Subcutaneous adipose tissue (tissue), 4 donors: Measurements from ENCODE around the gene PCDHGA1. TPM values are rescaled to one million over a fixed set of nuclear protein-coding genes. Genes with fewer than 3 reads are reported as not detected.

ENCODE experiments used
- CTCF ChIP-seq: fragments of 450-650 bp; IDR thresholded peaks from one replicate; pipeline ENCODE4 v1.5.1; 2016; ENCODE audit warnings: low read depth, mild to moderate bottlenecking, control low read depth, antibody characterized with exemption, moderate library complexity
- total RNA-seq, 4 donors: library from RNA; depleted of rRNA; stranded (reverse); fragments of >200 nt; gene quantifications; one replicate each; pipeline ENCODE4 v1.1.0, GENCODE V29; 2016

Gene PCDHGA1
- total RNA-seq, 4 donors from 2014 or later = under 0.01 to 0.38 (median 0.33) TPM

DNA sequence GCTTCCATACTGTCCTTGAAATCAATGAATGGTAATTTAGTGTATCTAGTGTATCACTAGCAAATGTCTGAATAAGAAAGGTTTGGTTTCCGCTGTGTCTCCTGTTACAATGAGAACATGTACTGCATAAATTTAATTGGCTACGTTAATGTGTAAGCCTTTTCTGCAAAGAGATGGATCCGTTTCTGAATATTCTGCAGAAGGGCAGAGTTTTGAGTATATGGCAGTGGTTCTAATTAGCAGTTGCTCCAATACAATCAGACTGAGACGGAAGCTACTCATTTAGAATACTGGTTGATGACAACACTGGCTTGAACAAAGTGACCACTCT is 154.0 kb downstream of the PCDHGA1 start:
- TF ChIP-seq CTCF = no peak

GRCh38 chr5:141484641-141485311 is 154.5 kb downstream of the PCDHGA1 start, which contains the start of gene PCDHGC4:
Gene PCDHGC4, plus strand, starts transcription at chr5:141485030. Its CDS starts 144 bp downstream, at chr5:141485174.
- no peak for TF ChIP-seq CTCF

DNA sequence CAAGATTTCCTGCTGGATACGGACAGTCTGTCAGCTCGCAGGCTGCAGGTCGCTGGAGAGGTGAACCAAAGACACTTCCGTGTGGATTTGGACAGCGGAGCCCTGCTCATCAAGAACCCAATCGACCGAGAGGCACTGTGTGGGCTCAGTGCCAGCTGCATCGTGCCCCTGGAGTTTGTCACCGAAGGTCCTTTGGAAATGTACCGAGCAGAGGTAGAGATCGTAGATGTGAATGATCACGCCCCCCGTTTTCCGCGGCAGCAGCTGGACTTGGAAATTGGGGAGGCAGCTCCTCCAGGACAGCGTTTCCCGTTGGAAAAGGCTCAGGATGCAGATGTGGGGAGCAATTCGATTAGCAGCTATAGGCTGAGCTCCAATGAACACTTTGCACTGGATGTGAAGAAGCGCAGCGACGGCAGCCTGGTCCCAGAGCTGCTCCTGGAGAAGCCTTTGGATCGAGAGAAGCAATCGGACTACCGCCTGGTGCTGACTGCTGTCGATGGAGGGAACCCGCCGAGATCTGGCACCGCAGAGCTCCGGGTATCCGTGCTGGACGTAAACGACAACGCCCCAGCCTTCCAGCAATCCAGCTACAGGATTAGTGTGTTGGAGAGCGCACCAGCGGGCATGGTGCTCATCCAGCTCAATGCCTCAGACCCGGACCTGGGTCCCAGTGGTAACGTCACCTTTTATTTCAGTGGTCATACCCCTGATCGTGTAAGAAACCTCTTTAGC is 155.2 kb downstream of the PCDHGA1 start:
- no peak for TF ChIP-seq CTCF

GRCh38 chr5:141486091-141486490 is 155.8 kb downstream of the PCDHGA1 start:
- no peak for TF ChIP-seq CTCF

GRCh38 chr5:141487131-141487530 is 156.8 kb downstream of the PCDHGA1 start:
- no peak for TF ChIP-seq CTCF

DNA sequence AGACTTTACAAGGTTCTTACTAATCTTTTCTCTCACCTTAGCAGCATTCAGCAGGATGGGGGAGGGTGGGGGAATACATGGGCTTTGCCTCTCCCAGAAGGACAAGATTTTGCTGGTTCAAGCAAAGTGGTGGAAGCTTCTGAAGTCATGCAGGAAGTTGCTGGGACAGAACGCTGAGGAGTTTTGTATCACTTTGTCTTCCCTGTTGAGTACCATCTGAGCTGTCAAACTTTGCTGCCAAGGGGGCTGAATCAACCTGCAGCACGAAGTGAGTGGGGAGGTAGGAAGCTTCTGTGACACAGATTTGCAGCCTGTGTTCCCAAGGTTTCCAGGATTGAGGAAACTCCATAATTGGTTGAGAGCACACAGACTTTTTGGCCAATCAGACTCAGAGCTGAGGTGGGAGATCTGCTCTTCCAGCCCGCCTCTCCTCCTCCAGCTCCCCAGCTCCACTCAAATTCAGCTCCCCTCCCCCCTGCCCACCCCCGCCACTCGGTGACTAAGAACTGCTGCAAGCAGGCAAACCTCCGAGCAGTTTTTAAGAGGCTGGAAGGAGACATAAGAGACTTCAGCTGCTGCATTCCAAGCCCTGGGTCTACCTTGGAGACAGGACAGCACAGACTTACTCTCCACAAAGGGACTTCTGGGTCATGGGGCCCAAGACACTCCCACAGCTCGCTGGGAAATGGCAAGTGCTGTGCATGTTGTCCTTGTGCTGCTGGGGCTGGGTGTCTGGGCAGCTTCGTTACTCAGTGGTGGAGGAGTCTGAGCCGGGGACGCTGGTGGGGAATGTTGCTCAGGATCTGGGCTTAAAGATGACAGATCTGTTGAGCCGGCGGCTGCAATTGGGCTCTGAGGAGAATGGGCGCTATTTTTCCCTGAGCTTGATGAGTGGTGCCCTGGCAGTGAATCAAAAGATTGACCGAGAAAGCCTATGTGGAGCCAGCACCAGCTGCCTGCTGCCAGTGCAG is 158.6 kb downstream of the PCDHGA1 start, which contains the start of gene PCDHGC5:
PCDHGC5 (plus strand) TSS at position 491 of the 971 bp plus-strand sequence; CDS start at position 651, 160 bp downstream.
- TF ChIP-seq CTCF = no peak
